Measurements from ENCODE around the gene ARID3C. TPM values are rescaled to one million over a fixed set of nuclear protein-coding genes. Genes with fewer than 3 reads are reported as not detected.
"Not testable (repeated sequence)": the region's sequence is repeated elsewhere in the genome, so short reads cannot be mapped to it uniquely, and the experiment has no call there.

The ARID3C gene
- total RNA-seq, 1 experiment from 2014 or later, result 0.16 TPM

DNA sequence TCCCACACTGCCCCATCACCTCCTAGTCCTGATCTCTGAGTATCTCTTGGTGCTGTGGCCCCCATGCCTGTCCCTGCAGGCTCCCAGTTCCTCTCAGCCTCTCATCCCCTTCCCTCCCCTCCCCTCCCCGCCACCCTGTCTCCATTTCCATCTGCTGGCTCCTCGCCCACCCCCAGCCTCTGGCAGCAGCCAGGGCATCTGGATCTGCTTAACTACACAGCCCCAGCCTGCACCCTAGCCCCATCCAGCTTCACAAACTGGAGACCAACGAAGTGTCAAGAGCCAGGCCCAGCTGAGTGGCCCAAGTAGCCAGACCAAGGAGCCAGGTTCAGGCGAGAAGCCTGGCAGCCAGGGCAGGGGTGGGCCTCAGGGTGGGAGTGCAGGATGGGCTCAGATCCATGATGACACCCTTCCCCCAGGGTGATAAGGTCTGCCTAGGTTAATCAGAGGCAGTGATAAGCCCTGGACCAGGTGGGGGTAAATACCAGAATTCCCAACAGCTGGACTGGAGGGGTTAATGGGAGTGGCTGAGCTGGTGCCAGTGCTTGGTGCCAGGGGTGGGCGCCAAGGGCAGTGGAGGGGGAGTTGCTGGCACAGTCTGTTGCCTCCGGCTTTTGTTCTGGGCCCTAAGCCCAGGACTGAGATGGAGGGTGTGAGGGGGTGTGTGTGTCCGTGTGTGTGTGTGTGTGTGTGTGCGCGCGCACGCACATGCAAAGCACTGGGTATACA, 25.6 kb upstream of the ARID3C start:
- no peak overlapping the region for H3K4me3 ChIP-seq
- H3K27me3 ChIP-seq, result no peaks in the 10 kb centered on the region
- no peaks in the 10 kb centered on the region for H3K36me3 ChIP-seq
- DNase-seq, result peak; percentile 87
- no peaks in the 10 kb centered on the region for H3K9me3 ChIP-seq

DNA sequence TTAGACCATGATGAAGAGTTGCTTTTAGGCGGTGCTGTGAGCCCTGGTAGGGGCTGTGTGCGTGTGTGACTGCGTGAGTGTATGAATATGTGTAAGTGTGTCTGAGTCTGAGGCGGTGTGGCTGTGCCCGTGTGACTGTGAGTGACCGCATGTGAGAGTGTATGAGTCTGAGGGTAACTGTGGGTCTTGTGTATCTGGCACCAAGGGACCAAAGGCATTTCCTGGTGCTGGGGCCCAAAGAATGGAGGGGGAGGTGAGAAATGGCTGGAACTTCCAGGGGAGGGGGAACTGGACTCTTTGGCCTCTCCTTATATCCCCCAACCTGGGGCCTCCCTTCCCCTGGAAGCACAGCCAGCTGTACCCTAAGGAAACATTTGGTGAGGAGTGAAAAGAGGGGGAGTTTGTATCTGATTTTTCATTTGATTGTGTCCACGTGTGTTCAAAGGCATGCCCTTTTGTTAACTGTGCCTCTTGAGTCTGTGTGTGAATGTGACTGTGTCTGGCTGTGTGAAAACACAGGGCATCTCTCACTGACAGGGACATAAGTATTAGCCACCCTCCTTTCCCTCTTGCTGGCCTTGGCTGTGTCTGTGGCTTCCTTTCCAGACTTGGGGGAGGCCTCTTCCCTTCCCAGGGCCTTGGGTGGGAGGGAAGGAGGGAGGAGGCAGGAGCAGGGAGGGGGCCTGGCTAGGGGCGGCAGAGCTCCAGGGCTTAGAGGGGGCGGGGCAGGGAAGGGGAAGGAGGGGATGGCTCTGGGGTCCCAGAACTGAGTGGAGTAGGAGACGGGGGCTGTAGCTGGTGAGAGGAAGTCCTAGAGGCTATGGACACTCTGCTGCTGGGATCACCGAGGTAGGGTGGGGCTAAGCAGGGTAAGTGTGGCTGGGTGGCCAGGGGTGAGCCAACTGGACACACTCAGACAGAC, 24.5 kb upstream of the ARID3C start:
- no peak overlapping the region; the same call in 1 of the 2 replicates for H3K4me3 ChIP-seq
- DNase-seq, result peak; percentile 31

DNA sequence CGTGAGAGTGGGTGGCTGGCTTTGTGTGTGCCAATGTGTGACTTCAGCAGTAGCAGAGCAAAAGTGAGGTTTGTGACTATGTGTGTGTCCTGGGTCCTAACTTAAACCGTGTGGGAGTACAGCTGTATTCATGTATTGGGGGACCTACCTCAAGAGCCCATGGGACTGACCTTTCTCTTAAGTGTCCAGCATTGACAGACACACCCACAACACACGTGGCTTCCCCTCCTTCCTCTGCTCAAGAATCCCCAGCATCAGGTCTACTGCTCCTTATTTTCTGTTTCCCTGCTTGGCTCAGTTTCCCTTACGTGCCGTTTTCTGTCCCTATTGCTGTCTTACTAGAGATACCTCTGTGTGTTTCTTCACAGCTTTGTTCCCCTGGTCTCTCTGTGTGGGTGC, 23.7 kb upstream of the ARID3C start:
- Histone ChIP-seq H3K4me3 (peak overlapping the region; percentile 52), H3K27me3 (no peaks in the 10 kb centered on the region), H3K9me3 (no peaks in the 10 kb centered on the region), H3K36me3 (no peaks in the 10 kb centered on the region; the same call in 1 of the 2 replicates)
- DNase-seq, result no peak

More for the DNA sequence above, 24.5 kb upstream of the ARID3C start:
- Histone ChIP-seq H3K9me3 (no peaks in the 10 kb centered on the region), H3K27me3 (no peaks in the 10 kb centered on the region), H3K36me3 (no peaks in the 10 kb centered on the region; the same call in 1 of the 2 replicates)

DNA sequence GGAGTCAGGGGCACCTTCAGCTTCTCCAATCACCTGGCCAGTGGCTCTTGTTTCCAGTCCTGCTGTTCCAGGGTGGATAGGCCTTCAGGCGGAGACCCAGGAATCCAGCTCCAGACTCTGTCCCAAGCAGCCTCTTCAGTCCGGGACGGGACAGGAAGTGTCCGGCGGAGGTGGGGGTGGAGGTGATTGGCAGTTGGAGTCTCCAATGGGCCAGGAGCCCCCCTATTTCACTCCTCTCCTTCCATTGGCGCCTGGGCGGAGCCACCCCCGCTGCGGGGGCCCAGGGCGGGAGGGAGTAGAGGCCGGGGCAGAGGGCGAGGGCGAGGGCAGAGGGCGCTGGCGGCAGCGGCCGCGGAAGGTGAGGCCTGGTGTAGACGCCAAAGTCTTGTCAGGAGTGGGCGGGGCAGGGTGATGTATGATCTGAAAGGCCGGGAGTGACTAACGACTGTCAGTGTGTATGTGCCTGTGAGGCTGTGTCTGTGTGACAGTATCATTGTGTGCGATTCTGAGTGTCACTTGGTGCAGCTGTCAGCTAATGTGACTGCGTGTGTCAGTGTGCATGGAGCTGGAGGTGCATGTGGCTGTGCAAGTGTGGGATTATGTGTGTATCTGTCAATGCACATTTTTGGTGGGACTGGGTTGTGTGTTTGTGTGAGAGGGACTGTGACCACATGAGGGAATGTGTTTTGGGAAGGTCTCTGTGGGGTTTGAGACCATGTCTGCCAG, 23.2 kb upstream of the ARID3C start, which contains the start of gene IL11RA:
Gene IL11RA (plus strand): TSS at position 310 of the 726 bp plus-strand sequence. CDS start 3,033 bp downstream, outside the sequence.
- Histone ChIP-seq H3K9me3 (no peaks in the 10 kb centered on the region), H3K27me3 (no peaks in the 10 kb centered on the region), H3K4me3 (peak within 1 kb of the TSS; percentile 52), H3K36me3 (no peaks in the 10 kb centered on the region; the same call in 1 of the 2 replicates)
- DNase-seq, result peak; percentile 96

DNA sequence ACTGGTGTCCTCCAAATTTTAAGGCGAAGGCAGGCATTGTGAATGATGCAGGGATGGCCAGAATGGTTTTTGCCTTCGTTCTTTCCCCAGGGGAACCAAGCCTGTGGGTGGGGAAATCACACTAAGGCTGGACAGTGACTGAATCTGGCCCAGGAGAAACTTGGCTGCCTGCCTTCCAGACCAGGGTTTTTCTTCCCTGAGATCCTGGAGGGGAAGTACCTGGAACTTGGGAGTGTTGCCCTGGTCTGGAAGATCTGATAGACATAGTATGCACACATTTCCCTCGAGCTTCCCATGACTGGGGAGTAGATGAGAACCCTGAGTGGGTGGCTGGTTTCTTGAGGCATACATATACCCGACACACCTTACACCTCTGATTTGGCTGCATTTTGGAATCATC, 22.5 kb upstream of the ARID3C start:
- peak overlapping the region; percentile 52 for H3K4me3 ChIP-seq
- H3K27me3 ChIP-seq, result no peaks in the 10 kb centered on the region
- no peaks in the 10 kb centered on the region for H3K9me3 ChIP-seq
- no peaks in the 10 kb centered on the region; the same call in 1 of the 2 replicates for H3K36me3 ChIP-seq
- peak; percentile 58 for DNase-seq

DNA sequence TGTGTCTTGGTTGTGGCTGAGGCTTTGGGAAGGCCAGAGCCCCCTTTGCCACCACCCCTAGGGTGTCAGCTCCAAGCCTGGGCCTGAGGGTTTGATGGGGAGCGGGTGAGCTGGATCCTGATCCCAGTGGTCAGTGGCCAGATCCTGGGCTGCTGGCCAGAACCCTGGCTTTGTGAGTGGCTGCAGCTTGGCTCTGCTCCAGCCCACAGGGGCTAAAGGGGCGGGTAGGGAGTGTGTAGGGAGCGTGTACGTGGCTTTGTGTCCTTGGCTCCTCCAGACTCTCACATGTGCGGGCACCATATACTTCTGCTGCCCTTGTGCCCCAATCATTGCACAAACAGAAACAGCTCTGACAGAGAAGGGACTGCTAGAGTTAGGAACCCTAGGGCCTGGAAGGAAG, 21.9 kb upstream of the ARID3C start:
- no peak for DNase-seq
- no peaks in the 10 kb centered on the region for H3K27me3 ChIP-seq
- H3K9me3 ChIP-seq, result no peaks in the 10 kb centered on the region
- no peak overlapping the region; the same call in 1 of the 2 replicates for H3K4me3 ChIP-seq
- H3K36me3 ChIP-seq, result no peaks in the 10 kb centered on the region; the same call in 1 of the 2 replicates

DNA sequence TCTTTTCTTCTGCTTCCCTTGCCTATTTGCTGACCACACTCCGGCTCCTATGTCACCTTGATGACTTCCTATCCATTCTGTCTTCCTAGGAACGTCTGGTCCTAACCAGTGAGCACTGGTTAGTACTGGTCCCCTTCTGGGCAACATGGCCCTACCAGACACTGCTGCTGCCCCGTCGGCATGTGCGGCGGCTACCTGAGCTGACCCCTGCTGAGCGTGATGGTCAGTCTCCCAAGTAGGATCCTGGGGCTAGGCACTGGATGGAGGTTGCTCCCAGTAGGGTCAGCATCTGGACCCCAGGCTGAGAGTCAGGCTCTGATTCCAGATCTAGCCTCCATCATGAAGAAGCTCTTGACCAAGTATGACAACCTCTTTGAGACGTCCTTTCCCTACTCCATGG, 19.8 kb upstream of the ARID3C start:
- no peaks in the 10 kb centered on the region for H3K9me3 ChIP-seq
- H3K27me3 ChIP-seq, result no peaks in the 10 kb centered on the region
- no peaks in the 10 kb centered on the region; the same call in 1 of the 2 replicates for H3K36me3 ChIP-seq
- no peak for DNase-seq
- H3K4me3 ChIP-seq, result no peak overlapping the region

DNA sequence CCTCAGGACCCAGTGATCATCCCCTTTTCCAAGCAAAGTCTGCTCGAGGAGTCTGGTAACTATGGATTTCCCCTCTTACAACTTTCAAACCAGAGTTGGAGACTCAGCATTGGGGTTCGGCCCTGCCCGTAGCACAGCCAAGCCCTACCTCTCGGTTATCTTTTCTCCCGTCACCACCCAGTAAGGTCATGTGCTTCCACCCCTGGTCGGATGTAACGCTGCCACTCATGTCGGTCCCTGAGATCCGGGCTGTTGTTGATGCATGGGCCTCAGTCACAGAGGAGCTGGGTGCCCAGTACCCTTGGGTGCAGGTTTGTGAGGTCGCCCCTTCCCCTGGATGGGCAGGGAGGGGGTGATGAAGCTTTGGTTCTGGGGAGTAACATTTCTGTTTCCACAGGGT, 18.8 kb upstream of the ARID3C start:
- DNase-seq, result no peak
- H3K4me3 ChIP-seq, result peak overlapping the region; percentile 60
- H3K27me3 ChIP-seq, result no peaks in the 10 kb centered on the region
- no peaks in the 10 kb centered on the region; the same call in 1 of the 2 replicates for H3K36me3 ChIP-seq
- H3K9me3 ChIP-seq, result no peaks in the 10 kb centered on the region

DNA sequence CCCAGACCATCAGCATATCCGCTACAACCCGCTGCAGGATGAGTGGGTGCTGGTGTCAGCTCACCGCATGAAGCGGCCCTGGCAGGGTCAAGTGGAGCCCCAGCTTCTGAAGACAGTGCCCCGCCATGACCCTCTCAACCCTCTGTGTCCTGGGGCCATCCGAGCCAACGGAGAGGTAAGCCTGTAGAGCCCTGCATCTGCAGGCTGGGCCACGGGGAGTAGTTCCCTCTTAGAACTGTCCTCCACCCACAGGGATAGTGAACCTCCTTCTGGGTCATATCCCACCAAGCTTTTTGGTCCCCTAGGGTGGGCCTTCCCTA, 18.2 kb upstream of the ARID3C start:
- H3K4me3 ChIP-seq, result peak overlapping the region; percentile 60

DNA sequence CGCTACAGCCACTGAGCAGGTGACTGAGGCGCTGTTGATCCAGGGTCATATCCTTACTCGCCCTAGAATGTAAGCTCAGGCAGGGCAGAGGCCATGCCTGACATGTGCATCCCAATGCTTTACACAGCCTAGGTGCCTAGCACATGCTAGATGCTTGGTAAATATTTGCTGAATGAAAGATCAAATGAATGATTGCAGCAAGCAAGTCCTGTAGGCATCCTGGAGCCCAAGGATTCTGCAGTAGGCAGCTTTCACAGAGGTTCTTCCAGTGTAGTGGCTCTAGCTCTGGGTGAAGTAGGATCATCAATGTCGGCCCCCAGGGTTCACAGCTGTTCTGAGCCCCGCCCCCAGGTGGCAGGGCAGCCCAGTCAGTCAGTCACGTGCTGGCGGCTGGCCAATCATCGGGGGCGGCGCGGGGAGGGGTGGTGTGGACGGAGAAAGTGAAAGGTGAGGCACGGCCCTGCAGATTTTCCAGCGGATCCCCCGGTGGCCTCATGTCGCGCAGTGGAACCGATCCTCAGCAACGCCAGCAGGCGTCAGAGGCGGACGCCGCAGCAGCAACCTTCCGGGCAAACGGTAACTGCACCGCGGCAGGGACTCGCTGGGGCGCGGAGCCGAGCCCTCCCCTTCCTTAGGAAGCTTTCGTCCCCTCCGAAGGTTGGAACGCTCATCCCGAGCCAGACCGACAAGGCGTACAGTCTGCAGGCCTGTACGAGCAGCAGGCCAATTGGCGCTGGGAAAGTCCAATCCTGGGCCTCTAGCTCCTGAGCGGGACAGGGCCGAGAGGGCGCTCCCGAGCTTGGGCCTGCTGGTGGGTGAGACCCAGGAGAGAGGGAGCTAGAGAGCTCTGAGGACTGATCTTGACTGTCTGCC, 17.6 kb upstream of the ARID3C start, which contains the start of gene GALT:
Gene GALT (plus strand): TSS at position 465 of the 873 bp plus-strand sequence. CDS start 30 bp downstream, at position 495.
- Histone ChIP-seq H3K9me3 (no peaks in the 10 kb centered on the region), H3K4me3 (peak within 1 kb of the TSS; percentile 60)
- peak; percentile 85 for DNase-seq

More for the DNA sequence above, 18.2 kb upstream of the ARID3C start:
- Histone ChIP-seq H3K36me3 (no peaks in the 10 kb centered on the region; the same call in 1 of the 2 replicates), H3K9me3 (no peaks in the 10 kb centered on the region), H3K27me3 (no peaks in the 10 kb centered on the region)
- DNase-seq, result no peak

DNA sequence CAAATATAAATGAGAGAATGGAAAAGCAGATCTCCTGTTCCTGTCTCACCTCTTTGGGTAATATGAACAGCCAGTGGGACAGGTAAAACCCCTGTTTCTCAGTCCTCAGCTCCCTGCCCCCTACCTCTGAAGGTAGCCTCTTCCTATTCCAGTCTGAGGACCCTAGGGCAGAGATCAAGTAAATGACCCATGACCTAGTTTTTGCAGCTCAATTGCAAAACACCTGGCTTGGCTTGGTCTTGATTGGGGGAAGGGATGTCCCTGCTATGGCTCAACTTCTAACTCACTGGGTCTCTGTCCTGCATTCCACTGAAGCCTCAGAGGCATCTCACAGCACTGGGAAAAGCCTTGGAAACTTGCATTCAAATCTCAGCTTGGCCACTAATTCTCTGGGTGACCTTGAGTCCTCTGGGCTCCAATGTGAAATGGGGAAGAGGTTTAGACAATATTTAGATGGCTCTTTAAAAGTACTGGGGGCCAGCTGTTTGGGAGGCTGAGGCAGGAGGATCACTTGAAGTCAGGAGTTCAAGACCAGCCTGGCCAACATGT, 16.0 kb upstream of the ARID3C start:
- Histone ChIP-seq H3K36me3 (no peaks in the 10 kb centered on the region; the same call in 1 of the 2 replicates), H3K4me3 (no peak overlapping the region), H3K9me3 (no peaks in the 10 kb centered on the region), H3K27me3 (no peaks in the 10 kb centered on the region)
- no peak for DNase-seq

More for the DNA sequence above, 17.6 kb upstream of the ARID3C start, which contains the start of gene GALT:
- Histone ChIP-seq H3K36me3 (no peaks in the 10 kb centered on the region; the same call in 1 of the 2 replicates), H3K27me3 (no peaks in the 10 kb centered on the region)

DNA sequence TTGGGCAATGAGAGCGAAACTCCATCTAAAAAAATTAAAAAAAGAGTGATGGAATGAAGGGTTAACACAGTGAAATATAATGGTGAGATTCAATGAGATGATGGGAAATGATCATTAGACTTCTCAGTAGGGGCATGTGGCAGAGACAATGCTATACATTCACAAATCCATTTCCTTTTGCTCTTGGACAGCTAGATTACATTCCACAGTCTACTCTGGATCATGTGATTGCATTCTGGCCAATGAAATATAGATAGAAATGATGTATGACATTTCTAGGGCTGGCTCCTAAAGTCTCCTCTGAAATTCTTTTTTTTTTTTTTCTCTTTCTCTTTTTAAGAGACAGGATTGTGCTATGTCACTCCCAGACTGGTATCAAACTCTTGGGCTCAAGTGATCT, 13.8 kb upstream of the ARID3C start:
- DNase-seq, result no peak
- H3K36me3 ChIP-seq, result no peaks in the 10 kb centered on the region
- no peak overlapping the region for H3K4me3 ChIP-seq
- H3K9me3 ChIP-seq, result no peaks in the 10 kb centered on the region
- H3K27me3 ChIP-seq, result no peaks in the 10 kb centered on the region

DNA sequence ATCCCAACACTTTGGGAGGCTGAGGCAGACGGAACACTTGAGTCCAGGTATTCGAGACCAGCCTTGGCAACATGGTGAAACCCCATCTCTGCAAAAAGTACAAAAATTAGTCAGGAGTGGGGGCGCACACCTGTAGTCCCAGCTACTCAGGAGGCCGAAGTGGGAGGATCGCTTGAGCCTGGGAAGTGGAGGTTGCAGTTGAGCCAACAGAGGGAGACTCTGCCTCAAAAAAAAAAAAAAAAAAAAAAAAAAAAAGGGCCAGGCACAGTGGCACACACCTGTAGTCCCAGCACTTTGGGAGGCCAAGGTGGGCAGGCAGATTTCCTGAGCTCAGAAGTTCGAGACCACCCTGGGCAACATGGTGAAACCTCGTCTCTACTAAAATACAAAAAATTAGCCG, 10.5 kb upstream of the ARID3C start:
- H3K27me3 ChIP-seq, H3K9me3 ChIP-seq, H3K36me3 ChIP-seq, DNase-seq, H3K4me3 ChIP-seq: not testable (repeated sequence)

DNA sequence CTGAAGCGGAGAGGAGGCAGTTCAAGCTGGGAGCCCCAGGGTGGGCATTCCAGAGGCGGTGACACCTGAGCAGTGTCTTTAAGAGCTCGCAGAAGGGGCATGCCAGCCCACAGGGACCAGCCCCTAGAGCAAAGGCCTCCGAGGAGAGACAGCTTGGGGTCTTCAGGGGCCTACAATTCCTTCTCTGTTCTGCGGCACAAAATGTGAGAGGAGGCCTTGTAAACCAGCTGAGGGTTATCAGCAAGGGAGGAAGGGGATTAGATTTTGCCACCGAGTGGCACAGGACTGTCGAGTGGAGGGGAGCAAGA, 9.2 kb upstream of the ARID3C start:
- peak overlapping the region; percentile 76 for H3K4me3 ChIP-seq

DNA sequence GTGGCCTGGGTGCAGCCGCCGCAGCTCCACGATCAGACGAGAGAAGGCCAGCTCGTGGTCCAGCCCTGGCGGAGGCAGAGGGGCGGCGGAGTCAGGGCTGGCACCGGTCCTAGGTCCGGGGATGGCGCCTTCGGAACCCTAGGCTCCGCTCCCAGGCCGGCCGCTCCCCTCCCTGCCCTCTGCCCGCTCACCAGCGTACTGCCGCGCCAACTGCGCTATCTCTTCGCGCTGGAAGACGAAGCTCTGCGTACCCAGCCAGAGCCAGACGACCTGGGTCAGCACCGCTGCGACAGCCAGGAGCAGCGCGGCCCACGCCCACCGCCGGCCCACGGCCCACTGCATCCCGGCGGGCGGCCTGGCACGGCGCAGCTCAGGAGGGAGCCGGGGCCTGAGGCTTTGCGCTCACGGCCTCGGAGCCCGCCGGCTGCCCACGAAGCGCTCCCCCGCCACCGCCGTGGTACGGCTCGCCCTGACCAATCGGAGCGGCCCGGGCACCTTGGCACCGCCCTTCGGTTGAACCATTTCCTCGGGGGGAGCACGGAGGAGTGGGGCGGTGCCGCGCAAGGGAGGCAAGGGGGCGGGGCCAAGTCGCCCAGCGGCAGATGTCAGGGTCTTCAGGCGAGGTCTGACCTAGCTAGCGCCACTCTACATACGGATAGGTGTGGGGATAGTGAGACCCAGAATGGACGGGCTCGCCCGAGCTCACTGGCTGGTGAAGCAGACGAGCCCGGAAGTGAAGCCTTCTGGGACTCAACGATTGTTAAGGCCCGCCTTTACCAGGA, 8.7 kb upstream of the ARID3C start, which contains the start of gene SIGMAR1:
Gene SIGMAR1 (minus strand): TSS at position 432 of the 782 bp plus-strand sequence. CDS start 90 bp downstream, at position 342.
- Histone ChIP-seq H3K4me3 (peak within 1 kb of the TSS; percentile 76), H3K27me3 (no peaks in the 10 kb centered on the region), H3K36me3 (peaks cover 9% of the 10 kb centered on the region; the same call in 1 of the 2 replicates), H3K9me3 (no peaks in the 10 kb centered on the region)
- DNase-seq, result peak; percentile 89

More for the DNA sequence above, 9.2 kb upstream of the ARID3C start:
- Histone ChIP-seq H3K27me3 (no peaks in the 10 kb centered on the region), H3K9me3 (no peaks in the 10 kb centered on the region), H3K36me3 (peaks cover 9% of the 10 kb centered on the region; the same call in 1 of the 2 replicates)
- no peak for DNase-seq
